GM19193 (cell line): Measurements from ENCODE around the gene PGM1.

Source experiments
- POLR2A ChIP-seq: IDR thresholded peaks from 4 replicates; pipeline ENCODE4 v1.6.1; 2011; ENCODE audit not compliant: insufficient read depth, insufficient read length; ENCODE audit errors: extremely low read depth

PGM1 gene

GRCh38 chr1:63663873-63664272, 70.7 kb downstream of the PGM1 start:
- no peak for TF ChIP-seq POLR2A

GRCh38 chr1:63664742-63665141, 71.5 kb downstream of the PGM1 start:
- TF ChIP-seq POLR2A = no peak

- TF ChIP-seq POLR2A = no peak
Observed at GRCh38 chr1:63665410-63665809, 72.2 kb downstream of the PGM1 start.

- TF ChIP-seq POLR2A = no peak
Observed at GRCh38 chr1:63665824-63666223, 72.6 kb downstream of the PGM1 start.

GRCh38 chr1:63668298-63668697, 75.1 kb downstream of the PGM1 start:
- TF ChIP-seq POLR2A = no peak

- no peak for TF ChIP-seq POLR2A
Observed at GRCh38 chr1:63669151-63669961, 76.1 kb downstream of the PGM1 start.

GRCh38 chr1:63670164-63670563, 77.0 kb downstream of the PGM1 start:
- no peak for TF ChIP-seq POLR2A

GRCh38 chr1:63671514-63671913, 78.3 kb downstream of the PGM1 start:
- TF ChIP-seq POLR2A = no peak

- TF ChIP-seq POLR2A = no peak
Observed at GRCh38 chr1:63674238-63674864, 81.1 kb downstream of the PGM1 start.

GRCh38 chr1:63674865-63675419, 81.7 kb downstream of the PGM1 start:
- TF ChIP-seq POLR2A = no peak

- no peak for TF ChIP-seq POLR2A
Observed at GRCh38 chr1:63675420-63675931, 82.3 kb downstream of the PGM1 start.

- no peak for TF ChIP-seq POLR2A
Observed at GRCh38 chr1:63677497-63677896, 84.3 kb downstream of the PGM1 start.

GRCh38 chr1:63678200-63678599, 85.0 kb downstream of the PGM1 start:
- TF ChIP-seq POLR2A = no peak

- no peak for TF ChIP-seq POLR2A
Observed at GRCh38 chr1:63679076-63679475, 85.9 kb downstream of the PGM1 start.

- no peak for TF ChIP-seq POLR2A
Observed at GRCh38 chr1:63679589-63679988, 86.4 kb downstream of the PGM1 start.

GRCh38 chr1:63682936-63683335, 89.7 kb downstream of the PGM1 start:
- no peak for TF ChIP-seq POLR2A

- no peak for TF ChIP-seq POLR2A
Observed at GRCh38 chr1:63683759-63684158, 90.5 kb downstream of the PGM1 start.

- no peak for TF ChIP-seq POLR2A
Observed at GRCh38 chr1:63686696-63687095, 93.5 kb downstream of the PGM1 start.
